A673 (cell line): ENCODE data around the gene G3BP2.

Experiments
- EZH2 ChIP-seq: fragments of 200-600 bp; sonication (generic); IDR thresholded peaks from 2 replicates; pipeline ENCODE4 v1.6.1; 2017; ENCODE audit warnings: borderline replicate concordance, low read depth, mild to moderate bottlenecking, mixed read lengths, antibody characterized with exemption, low read length; ENCODE audit not compliant: poor library complexity, severe bottlenecking
- TF ChIP-seq, protein P1 (sequence below): fragments of 300-800, 200-600 bp; sonication (generic); conservative IDR thresholded peaks from 2 replicates; pipeline ENCODE4 v1.5.1; 2017; ENCODE audit warnings: low read depth, mild to moderate bottlenecking, antibody characterized with exemption, low read length, moderate library complexity, mixed read lengths

DNA sequence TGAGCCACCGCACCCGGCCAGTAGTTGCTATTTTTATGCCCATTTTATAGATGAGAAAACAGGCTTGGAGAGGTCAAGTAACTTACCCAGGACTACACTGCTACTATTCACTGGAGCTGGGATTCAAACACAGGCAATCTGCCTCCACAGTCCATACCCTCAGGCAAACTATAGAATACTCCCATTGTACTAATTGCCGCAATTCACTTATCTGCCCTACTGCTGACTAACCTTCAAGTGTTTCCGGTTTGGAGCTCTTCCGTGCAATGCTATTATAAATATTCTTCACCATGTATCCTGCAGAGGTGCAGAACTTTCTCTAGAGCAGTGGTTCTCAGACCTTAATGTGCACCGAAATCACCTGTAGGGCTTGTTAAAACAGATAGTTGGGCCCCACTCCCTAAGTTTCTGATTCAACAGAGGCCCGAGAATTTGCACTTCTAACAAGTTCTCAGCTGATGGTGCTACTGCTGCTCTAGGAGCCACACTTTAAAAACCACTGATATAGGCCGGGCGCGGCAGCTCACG, 1.9 kb upstream of the G3BP2 start:
- TF ChIP-seq, protein P1, sequence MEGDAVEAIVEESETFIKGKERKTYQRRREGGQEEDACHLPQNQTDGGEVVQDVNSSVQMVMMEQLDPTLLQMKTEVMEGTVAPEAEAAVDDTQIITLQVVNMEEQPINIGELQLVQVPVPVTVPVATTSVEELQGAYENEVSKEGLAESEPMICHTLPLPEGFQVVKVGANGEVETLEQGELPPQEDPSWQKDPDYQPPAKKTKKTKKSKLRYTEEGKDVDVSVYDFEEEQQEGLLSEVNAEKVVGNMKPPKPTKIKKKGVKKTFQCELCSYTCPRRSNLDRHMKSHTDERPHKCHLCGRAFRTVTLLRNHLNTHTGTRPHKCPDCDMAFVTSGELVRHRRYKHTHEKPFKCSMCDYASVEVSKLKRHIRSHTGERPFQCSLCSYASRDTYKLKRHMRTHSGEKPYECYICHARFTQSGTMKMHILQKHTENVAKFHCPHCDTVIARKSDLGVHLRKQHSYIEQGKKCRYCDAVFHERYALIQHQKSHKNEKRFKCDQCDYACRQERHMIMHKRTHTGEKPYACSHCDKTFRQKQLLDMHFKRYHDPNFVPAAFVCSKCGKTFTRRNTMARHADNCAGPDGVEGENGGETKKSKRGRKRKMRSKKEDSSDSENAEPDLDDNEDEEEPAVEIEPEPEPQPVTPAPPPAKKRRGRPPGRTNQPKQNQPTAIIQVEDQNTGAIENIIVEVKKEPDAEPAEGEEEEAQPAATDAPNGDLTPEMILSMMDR = no peak
- TF ChIP-seq EZH2 = no peak
